K562 (cell line): Measurements from ENCODE around the gene CNGB1. TPM values are rescaled to one million over a fixed set of nuclear protein-coding genes. Genes with fewer than 3 reads are reported as not detected.

Source experiments
- ATAC-seq: fragments of 200-7000 bp; cut with Tn5 transposase; 3 replicates; pipeline ENCODE4 v1.9.1; 2020; ENCODE audit warnings: moderate library complexity
- BruUV-seq: library from RNA; stranded (reverse); fragments of 400-500 nt; replicated peaks from 2 replicates; lab custom pipeline; 2021; lab: Mats Ljungman, UMichigan
- CTCF ChIA-PET: fragments of 300-600 bp; formaldehyde crosslinking; extraction: SDS; loops from one replicate; lab custom pipeline; 2021; ENCODE audit warnings: low intra/inter-chr PET ratio; lab: Yijun Ruan, JAX
- POLR2A ChIA-PET: fragments of 300-600, 350-650 bp; sonication (Branson Sonifier 250); formaldehyde crosslinking; extraction: SDS; loops from one replicate; lab custom pipeline; 2021; ENCODE audit warnings: antibody characterized with exemption, inconsistent platforms; lab: Yijun Ruan, JAX
- DNase-seq, 4 experiments: peaks; one replicate each; pipeline versions ENCODE4 v3.0.0 to v3.0.0-alpha.2; 2011 to 2018; ENCODE audit warnings: low spot score in 3 of 4, mixed read lengths in 3 of 4; ENCODE audit errors: extremely low read depth in 1 of 4
- FAIRE-seq: peaks from 2 replicates; lab custom pipeline; 2011; peaks lifted over from hg19 to GRCh38; lab: Jason Lieb, UNC
- H2AFZ ChIP-seq: 2 replicates; pipeline ENCODE4 v1.6.0; 2011; ENCODE audit warnings: low read depth, low read length, control low read depth, inconsistent platforms
- H3K27ac ChIP-seq: fragments of 200-600 bp; 3 replicates; pipeline ENCODE4 v1.8.0; 2011; ENCODE audit warnings: low read depth, mild to moderate bottlenecking, control low read depth, inconsistent platforms, low read length, moderate library complexity, mixed read lengths; ENCODE audit errors: extremely low read depth
- H3K27me3 ChIP-seq, 2 experiments: fragments of 300-600 bp in 1 of 2; 2 replicates in 1 of 2; 3 replicates in 1 of 2; pipeline versions ENCODE4 v1.6.0 to v1.8.0; 2011; ENCODE audit warnings: inconsistent platforms in 2 of 2, low read length in 2 of 2, mild to moderate bottlenecking in 1 of 2, mixed read lengths in 1 of 2, moderate library complexity in 1 of 2; ENCODE audit not compliant: control insufficient read depth in 2 of 2, insufficient read depth in 2 of 2
- H3K36me3 ChIP-seq: fragments of 300-600 bp; 3 replicates; pipeline ENCODE4 v1.8.0; 2011; ENCODE audit warnings: mild to moderate bottlenecking, low read length, inconsistent platforms; ENCODE audit not compliant: control insufficient read depth, insufficient read depth
- H3K4me1 ChIP-seq, 2 experiments: fragments of 200-600 bp in 1 of 2; replicated peaks in 1 of 2; 2 replicates in 1 of 2; 3 replicates in 1 of 2; pipeline versions ENCODE4 v1.5.1 to v1.8.0; 2011; ENCODE audit warnings: inconsistent platforms in 2 of 2, low read length in 2 of 2, mild to moderate bottlenecking in 1 of 2, mixed read lengths in 1 of 2, moderate library complexity in 1 of 2; ENCODE audit not compliant: control insufficient read depth in 2 of 2, insufficient read depth in 2 of 2
- H3K4me2 ChIP-seq: 2 replicates; pipeline ENCODE4 v1.6.1; 2011; ENCODE audit warnings: low read length, control low read depth, inconsistent platforms, mixed read lengths; ENCODE audit not compliant: insufficient read depth
- H3K4me3 ChIP-seq: fragments of 200-600 bp; sonication (generic), shearing (Covaris generic); 2 replicates; pipeline ENCODE4 v1.5.1; 2016; ENCODE audit warnings: control low read depth, inconsistent platforms
- H3K79me2 ChIP-seq: fragments of 200-600 bp; 3 replicates; pipeline ENCODE4 v1.8.0; 2011; ENCODE audit warnings: low read length, inconsistent platforms; ENCODE audit not compliant: control insufficient read depth, insufficient read depth
- H3K9ac ChIP-seq, 2 experiments: 2 replicates each; pipeline versions ENCODE4 v1.6.0 to v1.6.1; 2011; ENCODE audit warnings: low read depth in 2 of 2, low read length in 2 of 2, control low read depth in 1 of 2, inconsistent platforms in 1 of 2, mild to moderate bottlenecking in 1 of 2, mixed read lengths in 1 of 2; ENCODE audit not compliant: insufficient read depth in 1 of 2
- H3K9me1 ChIP-seq: one replicate; pipeline ENCODE4 v1.6.0; 2011; ENCODE audit warnings: inconsistent platforms, mild to moderate bottlenecking, low read length, moderate library complexity; ENCODE audit not compliant: control insufficient read depth, insufficient read depth
- H3K9me3 ChIP-seq: replicated peaks from 2 replicates; pipeline ENCODE4 v1.5.1; 2011; ENCODE audit warnings: low read depth, low read length, inconsistent platforms; ENCODE audit not compliant: control insufficient read depth, insufficient read depth
- H4K20me1 ChIP-seq: replicated peaks from 2 replicates; pipeline ENCODE4 v1.6.1; 2011; ENCODE audit warnings: low read length, inconsistent platforms, mixed read lengths; ENCODE audit not compliant: control insufficient read depth, insufficient read depth
- CHD4 ChIP-seq: fragments of 200-600 bp; sonication (generic); IDR thresholded peaks from 3 replicates; pipeline ENCODE4 v1.6.1; 2012; ENCODE audit warnings: low read depth, mild to moderate bottlenecking, mixed read lengths, low read length, inconsistent platforms; ENCODE audit not compliant: insufficient read depth, insufficient replicate concordance, poor library complexity, severe bottlenecking
- NR4A1 ChIP-seq, 2 experiments: fragments of 250-450 bp in 1 of 2; fragments of 450-650 bp in 1 of 2; sonication (Bioruptor Pico) in 1 of 2; IDR thresholded peaks; 2 replicates each; pipeline versions ENCODE4 v1.4.0 to v1.6.1; 2016 to 2020; ENCODE audit warnings: mild to moderate bottlenecking in 2 of 2, missing compliant biosample characterization in 1 of 2, missing genetic modification characterization in 1 of 2, moderate library complexity in 1 of 2
- POLR2G ChIP-seq: fragments of 200-400 bp; formaldehyde crosslinking; IDR thresholded peaks from 2 replicates; pipeline ENCODE4 v1.6.1; 2017; ENCODE audit warnings: low read depth, mild to moderate bottlenecking, antibody characterized with exemption, low read length, moderate library complexity
- ZBTB9 ChIP-seq: fragments of 450-650 bp; formaldehyde crosslinking; IDR thresholded peaks from 2 replicates; pipeline ENCODE4 v1.4.0; 2020; ENCODE audit warnings: mild to moderate bottlenecking, moderate library complexity
- WGBS: fragments of 100-300 bp; shearing (Covaris generic); methylation state at CpG from one replicate; pipeline ENCODE4 v1.1.6; 2016; ENCODE audit warnings: low coverage, mixed read lengths; ENCODE audit not compliant: insufficient coverage; ENCODE audit errors: missing lambda C conversion rate; 5-methylcytosine and 5-hydroxymethylcytosine counted together
- in situ Hi-C: fragments of 300-500 bp; cut with MboI; formaldehyde crosslinking; loops from 4 replicates; pipeline ENCODE4 v1.15.0; 2018; ENCODE audit warnings: inconsistent platforms, mixed read lengths
- intact Hi-C: fragments of 100-400 bp; cut with micrococcal nuclease; formaldehyde crosslinking; loops from 2 replicates; pipeline ENCODE4 v1.14.2; 2022
- polyA plus RNA-seq, 8 experiments: library from polyadenylated mRNA; depleted of rRNA in 4 of 8; stranded (reverse) in 5 of 8; unstranded in 3 of 8; fragments of >200 nt; fragmentation: Nextera tagmentation in 2 of 8; fragmentation: Illumina TruSeq in 1 of 8; extraction: Ambion mirVana in 2 of 8; extraction: Trizol in 1 of 8; gene quantifications; 2 replicates each; pipeline versions ENCODE4 v1.2.1 to v1.2.3, GENCODE V29; 2011 to 2014; ENCODE audit warnings: inconsistent platforms in 1 of 8, missing spikeins in 1 of 8
- total RNA-seq, 7 experiments: library from RNA; depleted of rRNA in 6 of 7; stranded (reverse); fragments of >200 nt in 6 of 7; fragmentation: Illumina TruSeq in 2 of 7; extraction: Trizol in 2 of 7; gene quantifications; 2 replicates each; pipeline versions ENCODE4 v1.2.1 to v1.2.3, GENCODE V29; 2011 to 2021; ENCODE audit warnings: low replicate concordance in 1 of 7

The CNGB1 gene
- total and polyA plus RNA-seq, 9 of the 15 experiments (the other 6 are each of a cell fraction or from before 2014, with no cell fraction given) = not detected

GRCh38 chr16:57996406-57997175 lies 25.7 kb upstream of the CNGB1 start (continued):
- no peak for TF ChIP-seq CHD4
- TF ChIP-seq, all 486 proteins: peak for 3

GRCh38 chr16:57995721-57996405 lies 24.9 kb upstream of the CNGB1 start:
- intact Hi-C loops = loop anchor here (10.0 kb wide), 1 partner anchor 351 kb away; no protein-coding TSS in a partner anchor
- POLR2A ChIA-PET = no interaction called here
- no TSS peak for BruUV-seq

More at GRCh38 chr16:57995721-57996405, 24.9 kb upstream of the CNGB1 start:
- Histone ChIP-seq H3K79me2 (no peaks in the 10 kb centered on the region; the same call in 2 of the 3 replicates), H3K36me3 (peaks cover 14% of the 10 kb centered on the region; the same call in 2 of the 3 replicates)
- WGBS = 75% methylated on average over 14 of the region's 18 CpGs
- no peak for ATAC-seq
- CTCF ChIA-PET = interaction anchor here (1.0 kb wide), 1 partner anchor 194 kb away, joined by 4 read pairs; the partner anchor contains the start of gene KIFC3
- TF ChIP-seq NR4A1 (CRISPR knock-in tag; IDR thresholded peaks at IDR 0.05) (no peak), NR4A1 (tag; IDR thresholded peaks at IDR 0.05) (no peak), POLR2G (peak; percentile 7; the same call in 1 of the 2 replicates), ZBTB9 (no peak)
- TF ChIP-seq, all 486 proteins: peak for 1
- H3K4me2 ChIP-seq = no peak overlapping the region
- FAIRE-seq (no peak), DNase-seq (no peak)
- H3K4me1 ChIP-seq = peaks cover 18 to 30% of the 10 kb centered on the region in 2 experiments; a peak in 4 of 5 replicates
- H3K27me3 ChIP-seq = no peaks in the 10 kb centered on the region
- peaks cover 5% of the 10 kb centered on the region for H4K20me1 ChIP-seq
- in situ Hi-C loops = no loop called here
- H3K9ac ChIP-seq = no peak overlapping the region
- H3K9me1 ChIP-seq = peaks cover 4% of the 10 kb centered on the region
- H3K27ac ChIP-seq = no peak overlapping the region
- H3K4me3 ChIP-seq = no peak overlapping the region
- no peaks in the 10 kb centered on the region for H3K9me3 ChIP-seq
- no peak overlapping the region for H2AFZ ChIP-seq
